ENCODE measurements around the gene GNLY.
"Not testable (repeated sequence)": the region's sequence is repeated elsewhere in the genome, so short reads cannot be mapped to it uniquely, and the experiment has no call there.

GNLY gene

DNA sequence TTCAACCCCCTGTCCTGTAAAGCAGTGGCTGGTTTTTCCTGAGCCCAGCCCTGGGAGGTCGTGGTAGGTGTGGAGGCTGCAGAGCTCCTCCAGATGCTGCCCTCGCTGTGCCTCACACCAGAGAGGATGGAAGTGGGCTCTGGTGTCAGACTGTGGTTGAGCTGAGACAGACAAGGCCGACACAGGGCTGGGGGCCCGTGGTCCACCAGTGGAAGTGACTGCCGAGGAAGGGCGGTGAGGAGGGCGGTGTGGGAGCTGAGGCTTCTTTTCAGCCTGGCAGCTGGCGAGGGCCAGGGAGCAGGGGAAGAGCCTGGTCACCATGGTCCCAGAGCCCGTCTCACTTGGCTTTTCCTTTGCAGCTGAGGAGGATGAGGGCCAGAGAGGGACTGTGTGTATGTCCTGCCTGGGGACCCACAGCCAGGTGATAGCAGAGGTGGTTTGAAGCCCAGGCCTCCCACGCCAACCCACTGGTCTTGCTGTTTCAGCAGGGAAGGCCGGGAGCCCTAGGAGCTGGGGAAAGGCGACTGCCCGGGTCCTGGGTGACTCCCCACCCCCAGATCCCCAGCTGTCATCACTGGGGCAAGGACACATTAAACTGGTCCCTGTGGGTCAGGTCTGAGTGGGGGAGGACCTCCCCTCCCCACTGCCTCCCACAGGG is 34.7 kb upstream of the GNLY start:
- no peak for TF ChIP-seq MYC (IDR thresholded peaks at IDR 0.05; ENCODE audit: low read depth, low read length)
- TF ChIP-seq, protein P1, sequence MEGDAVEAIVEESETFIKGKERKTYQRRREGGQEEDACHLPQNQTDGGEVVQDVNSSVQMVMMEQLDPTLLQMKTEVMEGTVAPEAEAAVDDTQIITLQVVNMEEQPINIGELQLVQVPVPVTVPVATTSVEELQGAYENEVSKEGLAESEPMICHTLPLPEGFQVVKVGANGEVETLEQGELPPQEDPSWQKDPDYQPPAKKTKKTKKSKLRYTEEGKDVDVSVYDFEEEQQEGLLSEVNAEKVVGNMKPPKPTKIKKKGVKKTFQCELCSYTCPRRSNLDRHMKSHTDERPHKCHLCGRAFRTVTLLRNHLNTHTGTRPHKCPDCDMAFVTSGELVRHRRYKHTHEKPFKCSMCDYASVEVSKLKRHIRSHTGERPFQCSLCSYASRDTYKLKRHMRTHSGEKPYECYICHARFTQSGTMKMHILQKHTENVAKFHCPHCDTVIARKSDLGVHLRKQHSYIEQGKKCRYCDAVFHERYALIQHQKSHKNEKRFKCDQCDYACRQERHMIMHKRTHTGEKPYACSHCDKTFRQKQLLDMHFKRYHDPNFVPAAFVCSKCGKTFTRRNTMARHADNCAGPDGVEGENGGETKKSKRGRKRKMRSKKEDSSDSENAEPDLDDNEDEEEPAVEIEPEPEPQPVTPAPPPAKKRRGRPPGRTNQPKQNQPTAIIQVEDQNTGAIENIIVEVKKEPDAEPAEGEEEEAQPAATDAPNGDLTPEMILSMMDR (IDR thresholded peaks at IDR 0.05; ENCODE audit: low read depth, low read length): no peak
- TF ChIP-seq, protein P2, sequence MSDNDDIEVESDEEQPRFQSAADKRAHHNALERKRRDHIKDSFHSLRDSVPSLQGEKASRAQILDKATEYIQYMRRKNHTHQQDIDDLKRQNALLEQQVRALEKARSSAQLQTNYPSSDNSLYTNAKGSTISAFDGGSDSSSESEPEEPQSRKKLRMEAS (IDR thresholded peaks at IDR 0.05; ENCODE audit: low read depth, low read length): no peak
- no peak for TF ChIP-seq POLR2A (IDR thresholded peaks at IDR 0.05; ENCODE audit: extremely low read depth, insufficient read length)
- no peak for DNase-seq (ENCODE audit: low read depth)
- H3K4me3 ChIP-seq (ENCODE audit: low read depth, low read length): no peak overlapping the region

GRCh38 chr2:85660301-85660700 is 33.9 kb upstream of the GNLY start:
- H3K4me3 ChIP-seq (ENCODE audit: low read depth, low read length); DNase-seq (ENCODE audit: low read depth): not testable (repeated sequence)

GRCh38 chr2:85660725-85661124 is 33.4 kb upstream of the GNLY start:
- H3K4me3 ChIP-seq (ENCODE audit: low read depth, low read length): no peak overlapping the region
- TF ChIP-seq POLR2A (IDR thresholded peaks at IDR 0.05; ENCODE audit: extremely low read depth, insufficient read length) (no peak), MYC (IDR thresholded peaks at IDR 0.05; ENCODE audit: low read depth, low read length) (no peak)
- TF ChIP-seq, protein P1 (IDR thresholded peaks at IDR 0.05; ENCODE audit: low read depth, low read length): no peak
- TF ChIP-seq, protein P2 (IDR thresholded peaks at IDR 0.05; ENCODE audit: low read depth, low read length): no peak
- no peak for DNase-seq (ENCODE audit: low read depth)

- H3K4me3 ChIP-seq (ENCODE audit: low read depth, low read length): no peak overlapping the region
- DNase-seq (ENCODE audit: low read depth): no peak
- no peak for TF ChIP-seq POLR2A (IDR thresholded peaks at IDR 0.05; ENCODE audit: extremely low read depth, insufficient read length)
- TF ChIP-seq MYC (IDR thresholded peaks at IDR 0.05; ENCODE audit: low read depth, low read length): no peak
- TF ChIP-seq, protein P1 (IDR thresholded peaks at IDR 0.05; ENCODE audit: low read depth, low read length): no peak
- TF ChIP-seq, protein P2 (IDR thresholded peaks at IDR 0.05; ENCODE audit: low read depth, low read length): no peak
These were observed 32.9 kb upstream of the GNLY start for GRCh38 chr2:85661139-85661858.

DNA sequence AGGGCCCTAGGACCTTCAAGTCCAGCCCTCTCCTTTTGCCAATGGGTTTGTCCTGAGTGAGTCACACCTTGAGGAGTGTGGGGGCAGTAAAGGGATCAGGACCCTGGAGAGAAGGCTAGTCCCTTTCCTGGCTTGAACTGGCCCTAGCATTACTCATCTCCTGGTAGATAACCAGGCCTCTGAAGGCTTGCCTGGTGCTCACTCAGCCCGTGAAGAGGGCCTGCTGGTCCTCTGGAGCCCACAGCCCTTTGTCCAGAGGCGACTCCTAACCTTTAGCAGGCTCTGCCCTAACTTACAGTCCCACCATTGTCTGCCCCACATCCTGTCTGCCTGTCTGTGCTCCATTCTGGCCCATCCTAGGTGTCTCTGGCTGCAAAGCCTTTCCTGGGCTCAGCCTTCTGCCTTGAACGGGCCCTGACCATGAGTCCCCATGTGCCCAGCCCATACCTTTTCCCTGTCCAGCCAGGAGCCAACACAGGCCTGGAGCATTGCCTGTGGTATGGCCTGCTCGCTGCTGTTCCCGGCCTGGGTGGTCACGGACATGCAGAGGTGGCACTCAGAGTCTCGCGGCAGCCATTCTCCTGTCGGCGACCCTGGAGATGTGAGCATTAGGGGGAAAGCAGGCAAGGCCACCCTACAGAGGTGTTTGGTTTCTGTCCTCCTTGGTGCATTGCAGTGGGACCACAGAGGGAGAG is 31.1 kb upstream of the GNLY start:
- no peak overlapping the region for H3K4me3 ChIP-seq (ENCODE audit: low read depth, low read length)
- TF ChIP-seq POLR2A (IDR thresholded peaks at IDR 0.05; ENCODE audit: extremely low read depth, insufficient read length): no peak
- TF ChIP-seq MYC (IDR thresholded peaks at IDR 0.05; ENCODE audit: low read depth, low read length): no peak
- TF ChIP-seq, protein P2 (IDR thresholded peaks at IDR 0.05; ENCODE audit: low read depth, low read length): no peak
- TF ChIP-seq, protein P1 (IDR thresholded peaks at IDR 0.05; ENCODE audit: low read depth, low read length): no peak
- peak; percentile 39 for DNase-seq (ENCODE audit: low read depth)
